ENCODE measurements around the gene SIK3. TPM values are rescaled to one million over a fixed set of nuclear protein-coding genes. Genes with fewer than 3 reads are reported as not detected.
A peak's percentile ranks its signal among the peaks of the same experiment; 100 is the strongest.

SIK3 gene
- total RNA-seq, 1 donor from 2014 or later: 12.3 TPM

GRCh38 chr11:116901211-116901610 is 197.0 kb downstream of the SIK3 start:
- no peak for DNase-seq (ENCODE audit: low spot score)

GRCh38 chr11:116896211-116896610 is 202.0 kb downstream of the SIK3 start:
- no peak for DNase-seq (ENCODE audit: low spot score)

- DNase-seq (ENCODE audit: low spot score): no peak
Measured at GRCh38 chr11:116895048-116895757, 203.0 kb downstream of the SIK3 start.

DNA sequence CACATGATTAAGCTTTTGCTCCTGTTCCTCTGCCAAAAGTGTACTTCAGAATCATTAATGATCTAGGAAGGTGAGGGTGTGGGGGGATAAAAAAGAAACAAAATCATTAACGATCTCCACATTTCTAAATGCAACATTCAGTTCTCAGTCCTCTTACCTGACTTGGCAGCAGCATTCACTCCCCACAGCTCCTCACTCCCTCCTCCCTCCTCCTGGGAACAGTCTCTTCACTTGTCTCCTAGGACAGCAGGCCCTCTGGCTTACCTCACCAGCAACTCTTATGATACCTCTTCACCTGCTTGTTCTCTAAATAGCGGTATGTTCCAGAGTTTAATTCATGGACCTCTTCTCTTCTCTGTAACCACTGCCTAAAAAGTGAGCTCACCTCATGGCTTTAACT is 204.3 kb downstream of the SIK3 start:
- DNase-seq (ENCODE audit: low spot score): no peak

DNA sequence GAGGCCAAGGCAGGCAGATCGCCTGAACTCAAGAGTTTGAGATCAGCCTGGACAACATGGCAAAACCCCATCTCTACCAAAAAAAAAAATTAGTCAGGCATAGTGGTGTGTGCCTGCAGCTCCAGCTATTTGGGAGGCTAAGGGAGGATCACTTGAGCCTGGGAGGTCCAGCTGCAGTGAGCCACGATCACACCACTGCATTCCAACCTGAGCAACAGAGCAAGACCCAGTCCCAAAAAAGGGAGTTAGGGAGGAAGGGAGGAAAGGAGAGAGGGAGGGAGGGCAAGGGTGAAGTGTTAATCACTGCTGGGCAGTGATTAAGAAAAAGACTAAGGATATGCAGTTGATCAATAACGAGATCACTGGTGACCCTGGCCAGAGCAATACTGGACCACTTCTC is 204.8 kb downstream of the SIK3 start:
- DNase-seq (ENCODE audit: low spot score): no peak

DNA sequence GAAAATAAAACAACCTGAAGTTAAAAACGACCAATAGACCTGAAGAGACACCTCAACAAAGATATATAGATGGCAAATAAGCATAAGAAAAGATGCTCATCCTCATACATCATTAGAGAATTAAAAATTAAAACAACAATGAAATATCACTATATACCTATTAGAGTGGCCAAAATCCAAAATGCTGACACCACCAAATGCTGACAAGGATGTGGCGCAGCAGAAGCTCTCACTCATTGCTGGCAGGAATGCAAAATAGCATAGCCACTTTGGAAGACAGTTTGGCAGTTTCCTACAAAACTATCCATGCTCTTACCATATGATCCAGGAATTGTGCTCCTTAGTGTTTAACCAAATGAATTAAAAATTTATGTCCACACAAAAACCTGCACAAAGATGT is 205.9 kb downstream of the SIK3 start:
- DNase-seq (ENCODE audit: low spot score): no peak

GRCh38 chr11:116891746-116892145 is 206.5 kb downstream of the SIK3 start:
- no peak for DNase-seq (ENCODE audit: low spot score)

- DNase-seq (ENCODE audit: low spot score): no peak
Measured at GRCh38 chr11:116890607-116891006, 207.6 kb downstream of the SIK3 start.

GRCh38 chr11:116890193-116890592 is 208.0 kb downstream of the SIK3 start:
- no peak for DNase-seq (ENCODE audit: low spot score)

- no peak for DNase-seq (ENCODE audit: low spot score)
Measured at GRCh38 chr11:116888884-116889549, 209.2 kb downstream of the SIK3 start.

GRCh38 chr11:116888024-116888423 is 210.2 kb downstream of the SIK3 start:
- peak; percentile 59 for DNase-seq (ENCODE audit: low spot score)

- DNase-seq (ENCODE audit: low spot score): no peak
Measured at GRCh38 chr11:116885951-116886655, 212.1 kb downstream of the SIK3 start.

- no peak for DNase-seq (ENCODE audit: low spot score)
Measured at GRCh38 chr11:116882386-116882785, 215.8 kb downstream of the SIK3 start.

GRCh38 chr11:116881143-116881542 is 217.1 kb downstream of the SIK3 start:
- DNase-seq (ENCODE audit: low spot score): no peak

DNA sequence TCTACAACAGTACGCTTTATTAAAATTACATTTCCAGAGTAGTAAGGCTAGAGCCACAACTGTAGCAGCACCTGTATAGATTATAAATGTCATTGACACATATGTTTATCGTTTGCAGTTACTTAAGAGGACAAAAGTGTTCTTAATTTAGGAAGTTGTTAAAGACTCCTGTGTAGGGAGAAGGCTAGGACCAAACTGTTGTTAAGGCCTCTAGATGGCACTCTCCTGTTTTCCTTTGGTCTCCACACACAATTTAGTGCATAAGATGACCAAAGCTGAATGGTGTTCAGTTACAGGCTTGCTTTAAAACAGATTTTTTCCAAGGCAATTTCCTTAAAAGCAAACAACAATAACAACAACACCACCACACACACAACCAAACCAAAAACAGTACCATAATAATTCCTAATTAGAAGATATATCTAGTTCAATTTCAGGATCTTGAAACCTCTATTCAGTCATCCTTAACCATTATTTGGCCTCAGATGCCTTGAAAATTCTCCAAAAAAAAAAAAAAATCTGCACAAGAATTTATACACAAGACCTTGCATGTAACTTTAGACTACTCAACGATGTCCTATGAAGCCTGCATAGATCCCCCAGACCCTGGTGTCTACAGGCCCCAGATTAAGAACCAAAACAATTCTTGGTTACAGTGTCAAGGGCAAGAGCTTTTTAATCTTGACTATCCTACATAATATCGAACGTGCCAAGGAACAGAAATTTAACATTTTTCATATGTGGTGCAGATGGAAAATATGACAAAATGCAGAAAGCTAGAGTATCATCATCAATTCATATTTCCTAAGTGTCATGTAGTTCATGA is 218.2 kb downstream of the SIK3 start:
- peak; percentile 84 for DNase-seq (ENCODE audit: low spot score)

GRCh38 chr11:116876656-116877055 is 221.6 kb downstream of the SIK3 start:
- no peak for DNase-seq (ENCODE audit: low spot score)

- DNase-seq (ENCODE audit: low spot score): no peak
Measured at GRCh38 chr11:116875194-116875593, 223.0 kb downstream of the SIK3 start.

GRCh38 chr11:116874251-116874650 is 224.0 kb downstream of the SIK3 start:
- DNase-seq (ENCODE audit: low spot score): peak; percentile 68

DNA sequence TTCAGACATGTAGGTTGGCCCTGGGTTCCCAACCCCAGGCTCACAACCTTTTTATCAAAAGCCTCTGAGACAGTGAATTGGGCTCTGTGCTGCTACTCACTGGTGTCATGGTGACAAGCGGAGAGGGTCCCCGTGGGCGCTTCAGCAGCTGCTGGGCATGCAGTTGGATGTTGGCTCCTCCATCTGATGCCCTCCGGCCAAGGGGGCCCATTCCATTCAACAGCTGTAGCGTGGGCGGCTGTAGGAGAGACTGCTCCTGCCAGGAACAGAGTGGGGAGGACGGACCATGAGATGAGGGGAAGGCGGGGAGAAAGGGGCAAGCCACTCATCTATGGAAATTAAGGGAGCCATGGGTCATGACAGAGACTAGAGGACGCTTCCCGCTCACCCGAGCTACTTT is 224.8 kb downstream of the SIK3 start:
- DNase-seq (ENCODE audit: low spot score): no peak

DNA sequence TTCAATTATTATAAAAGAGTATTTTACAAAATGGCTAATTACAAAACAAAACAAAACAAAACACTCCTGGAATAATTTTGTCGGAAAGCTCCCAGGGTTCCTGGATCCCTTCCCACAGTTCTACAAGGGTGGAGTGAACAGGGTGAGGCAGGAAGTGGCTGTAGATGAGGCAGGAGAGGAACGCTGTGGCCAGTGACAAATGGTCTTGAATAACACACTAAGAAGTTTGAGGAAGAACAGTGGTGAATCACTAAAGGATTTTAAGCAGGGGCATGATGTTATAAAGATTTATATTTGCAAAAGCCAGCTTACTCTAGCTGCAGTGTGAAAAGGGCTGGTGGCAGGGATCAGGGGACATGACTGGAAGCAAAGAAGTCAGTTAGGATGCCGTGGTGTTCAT is 227.0 kb downstream of the SIK3 start:
- DNase-seq (ENCODE audit: low spot score): peak; percentile 8

- DNase-seq (ENCODE audit: low spot score): no peak
Measured at GRCh38 chr11:116870054-116870453, 228.2 kb downstream of the SIK3 start.

DNA sequence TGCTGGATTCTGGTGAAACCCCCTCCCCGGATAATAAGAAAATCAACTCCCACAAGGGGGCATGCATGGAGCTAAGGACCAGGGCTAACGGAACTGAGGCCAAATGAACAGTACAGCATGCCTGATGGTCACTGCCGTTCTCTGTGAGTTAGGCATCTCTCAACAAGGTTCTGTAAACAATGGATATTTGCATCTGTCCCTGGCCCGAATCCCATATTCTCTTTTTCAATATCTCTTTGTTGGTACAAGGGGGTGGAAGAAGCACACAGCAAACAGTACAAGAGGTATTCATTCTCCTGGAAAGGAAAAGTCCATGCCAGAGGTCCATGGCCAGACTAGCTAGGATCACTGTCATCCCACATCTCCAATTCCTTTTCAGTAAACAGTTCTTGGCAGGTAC is 228.6 kb downstream of the SIK3 start:
- no peak for DNase-seq (ENCODE audit: low spot score)

Data from umbilical cord (tissue), 2 donors.